HepG2 (cell line): ENCODE data around the gene TAGLN2. TPM values are rescaled to one million over a fixed set of nuclear protein-coding genes. Genes with fewer than 3 reads are reported as not detected.
A peak's percentile ranks its signal among the peaks of the same experiment; 100 is the strongest.

Experiments used
- ETV6 ChIP-seq: sonication (generic); formaldehyde crosslinking; conservative IDR thresholded peaks from 2 replicates; pipeline ENCODE4 v1.4.0; 2020; ENCODE audit warnings: missing genetic modification reagents
- FOXK1 ChIP-seq: sonication (generic); formaldehyde crosslinking; IDR thresholded peaks from 2 replicates; pipeline ENCODE4 v1.4.0; 2020; ENCODE audit warnings: low read depth, missing genetic modification reagents, borderline replicate concordance
- FOXP1 ChIP-seq, 2 experiments: fragments of 450-650 bp in 1 of 2; IDR thresholded peaks; 2 replicates each; pipeline ENCODE4 v1.6.1; 2017 to 2018; ENCODE audit warnings: antibody characterized with exemption in 1 of 2
- HMGA1 ChIP-seq: sonication (generic); formaldehyde crosslinking; conservative IDR thresholded peaks from 2 replicates; pipeline ENCODE4 v1.4.0; 2020; ENCODE audit warnings: missing genetic modification reagents
- HNRNPLL ChIP-seq: fragments of 200-400 bp; formaldehyde crosslinking; IDR thresholded peaks from 2 replicates; pipeline ENCODE4 v1.6.1; 2017; ENCODE audit warnings: mild to moderate bottlenecking, low read depth, low read length; ENCODE audit not compliant: poor library complexity, severe bottlenecking
- MED13 ChIP-seq: sonication (generic); formaldehyde crosslinking; IDR thresholded peaks from 2 replicates; pipeline ENCODE4 v1.5.0; 2020; ENCODE audit warnings: missing genetic modification reagents
- PRPF4 ChIP-seq: fragments of 200-400 bp; formaldehyde crosslinking; IDR thresholded peaks from 2 replicates; pipeline ENCODE4 v1.6.1; 2016; ENCODE audit warnings: low read length, low read depth; ENCODE audit not compliant: poor library complexity, severe bottlenecking
- RBAK ChIP-seq: sonication (generic); formaldehyde crosslinking; IDR thresholded peaks from 2 replicates; pipeline ENCODE4 v1.5.1; 2020; ENCODE audit warnings: mild to moderate bottlenecking, missing genetic modification reagents
- SKI ChIP-seq: fragments of 450-650 bp; IDR thresholded peaks from one replicate; pipeline ENCODE4 v1.6.1; 2018; ENCODE audit warnings: mild to moderate bottlenecking; ENCODE audit not compliant: partially characterized antibody
- ZFY ChIP-seq: sonication (generic); formaldehyde crosslinking; IDR thresholded peaks from 2 replicates; pipeline ENCODE4 v1.4.0; 2020; ENCODE audit warnings: missing genetic modification reagents
- ZNF143 ChIP-seq: sonication (generic); formaldehyde crosslinking; IDR thresholded peaks from 2 replicates; pipeline ENCODE4 v1.4.0; 2020; ENCODE audit warnings: missing genetic modification reagents
- ZSCAN22 ChIP-seq: sonication (generic); formaldehyde crosslinking; IDR thresholded peaks from 2 replicates; pipeline ENCODE4 v1.4.0; 2020; ENCODE audit warnings: mild to moderate bottlenecking, missing genetic modification reagents
- polyA plus RNA-seq, 8 experiments: library from polyadenylated mRNA; depleted of rRNA in 3 of 8; stranded (reverse) in 7 of 8; unstranded in 1 of 8; fragments of >200 nt; fragmentation: Illumina TruSeq in 4 of 8; extraction: Trizol in 4 of 8; gene quantifications; 2 replicates each; pipeline versions ENCODE4 v1.2.1 to v1.2.3, GENCODE V29; 2011 to 2016; ENCODE audit warnings: low read depth in 4 of 8, missing spikeins in 1 of 8, mixed read lengths in 1 of 8; ENCODE audit not compliant: insufficient read depth in 1 of 8
- total RNA-seq, 5 experiments: library from RNA; depleted of rRNA; stranded (reverse); fragments of >200 nt; fragmentation: Illumina TruSeq; extraction: Trizol; gene quantifications; 2 replicates each; pipeline ENCODE4 v1.2.3, GENCODE V29; 2016; ENCODE audit warnings: low read depth in 1 of 5
- TF ChIP-seq, protein P1 (sequence below): sonication (generic); formaldehyde crosslinking; IDR thresholded peaks from 2 replicates; pipeline ENCODE4 v1.5.0; 2020; ENCODE audit warnings: mild to moderate bottlenecking, missing genetic modification reagents
- TF ChIP-seq, protein P2 (sequence below): sonication (generic); formaldehyde crosslinking; IDR thresholded peaks from 2 replicates; pipeline ENCODE4 v1.8.1; 2023; ENCODE audit warnings: mild to moderate bottlenecking, inconsistent platforms, moderate library complexity, missing genetic modification reagents, borderline replicate concordance
- TF ChIP-seq, protein P3 (sequence below), 2 experiments: IDR thresholded peaks; 2 replicates each; pipeline ENCODE4 v1.6.1; 2011 to 2012; ENCODE audit warnings: low read length in 2 of 2, borderline replicate concordance in 1 of 2, low read depth in 1 of 2, mild to moderate bottlenecking in 1 of 2, moderate library complexity in 1 of 2
- TF ChIP-seq, protein P4 (sequence below): IDR thresholded peaks from 2 replicates; pipeline ENCODE4 v1.6.1; 2016; ENCODE audit warnings: missing compliant biosample characterization, missing genetic modification reagents, borderline replicate concordance
- TF ChIP-seq, protein P5 (sequence below): sonication (generic); formaldehyde crosslinking; conservative IDR thresholded peaks from 2 replicates; pipeline ENCODE4 v1.4.0; 2020; ENCODE audit warnings: mild to moderate bottlenecking, missing genetic modification reagents, moderate library complexity

The TAGLN2 gene
- total and polyA plus RNA-seq, 2 of the 13 experiments (the other 11 are each of a cell fraction or from before 2014, with no cell fraction given): 6.7 to 17.2 TPM

DNA sequence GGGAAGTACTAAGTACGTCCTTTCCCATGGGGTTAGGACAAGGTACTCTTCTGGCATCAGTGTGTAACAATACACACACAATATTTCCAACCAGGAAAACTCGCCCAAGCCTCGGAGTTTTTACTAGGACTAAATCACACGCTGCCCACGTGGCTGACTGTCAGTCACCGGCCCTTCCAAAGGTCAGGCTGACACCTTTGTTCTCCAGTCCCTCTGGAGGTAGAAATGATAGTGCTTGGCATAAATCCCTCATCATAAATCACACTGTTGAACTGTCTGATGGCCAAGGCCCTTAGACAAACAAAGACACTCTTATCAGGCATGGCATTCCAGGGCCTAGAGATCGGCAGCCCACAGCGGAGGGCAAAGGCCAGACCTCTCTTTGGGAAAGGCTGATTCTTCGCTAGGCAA lies 45.6 kb upstream of the TAGLN2 start (continued):
- TF ChIP-seq, protein P1, sequence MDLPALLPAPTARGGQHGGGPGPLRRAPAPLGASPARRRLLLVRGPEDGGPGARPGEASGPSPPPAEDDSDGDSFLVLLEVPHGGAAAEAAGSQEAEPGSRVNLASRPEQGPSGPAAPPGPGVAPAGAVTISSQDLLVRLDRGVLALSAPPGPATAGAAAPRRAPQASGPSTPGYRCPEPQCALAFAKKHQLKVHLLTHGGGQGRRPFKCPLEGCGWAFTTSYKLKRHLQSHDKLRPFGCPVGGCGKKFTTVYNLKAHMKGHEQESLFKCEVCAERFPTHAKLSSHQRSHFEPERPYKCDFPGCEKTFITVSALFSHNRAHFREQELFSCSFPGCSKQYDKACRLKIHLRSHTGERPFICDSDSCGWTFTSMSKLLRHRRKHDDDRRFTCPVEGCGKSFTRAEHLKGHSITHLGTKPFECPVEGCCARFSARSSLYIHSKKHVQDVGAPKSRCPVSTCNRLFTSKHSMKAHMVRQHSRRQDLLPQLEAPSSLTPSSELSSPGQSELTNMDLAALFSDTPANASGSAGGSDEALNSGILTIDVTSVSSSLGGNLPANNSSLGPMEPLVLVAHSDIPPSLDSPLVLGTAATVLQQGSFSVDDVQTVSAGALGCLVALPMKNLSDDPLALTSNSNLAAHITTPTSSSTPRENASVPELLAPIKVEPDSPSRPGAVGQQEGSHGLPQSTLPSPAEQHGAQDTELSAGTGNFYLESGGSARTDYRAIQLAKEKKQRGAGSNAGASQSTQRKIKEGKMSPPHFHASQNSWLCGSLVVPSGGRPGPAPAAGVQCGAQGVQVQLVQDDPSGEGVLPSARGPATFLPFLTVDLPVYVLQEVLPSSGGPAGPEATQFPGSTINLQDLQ (CRISPR knock-in tag): no peak
- TF ChIP-seq ZFY (CRISPR knock-in tag) (peak; percentile 44; the same call in 1 of the 2 replicates), HMGA1 (CRISPR knock-in tag) (no peak), FOXP1 (IDR thresholded peaks at IDR 0.05) (no peak), FOXP1 (CRISPR knock-in tag; IDR thresholded peaks at IDR 0.05) (peak; percentile 52; the same call in 1 of the 2 replicates), MED13 (CRISPR knock-in tag) (no peak), RBAK (CRISPR knock-in tag) (no peak), ZSCAN22 (0 out of 2 replicates have a peak, but pooled peaks have one; percentile 31), FOXK1 (CRISPR knock-in tag) (peak; percentile 35; the same call in 1 of the 2 replicates), PRPF4 (no peak), ZNF143 (no peak; the same call in 1 of the 2 replicates), SKI (peak; percentile 80), HNRNPLL (no peak), ETV6 (CRISPR knock-in tag) (no peak)
- TF ChIP-seq, protein P2, sequence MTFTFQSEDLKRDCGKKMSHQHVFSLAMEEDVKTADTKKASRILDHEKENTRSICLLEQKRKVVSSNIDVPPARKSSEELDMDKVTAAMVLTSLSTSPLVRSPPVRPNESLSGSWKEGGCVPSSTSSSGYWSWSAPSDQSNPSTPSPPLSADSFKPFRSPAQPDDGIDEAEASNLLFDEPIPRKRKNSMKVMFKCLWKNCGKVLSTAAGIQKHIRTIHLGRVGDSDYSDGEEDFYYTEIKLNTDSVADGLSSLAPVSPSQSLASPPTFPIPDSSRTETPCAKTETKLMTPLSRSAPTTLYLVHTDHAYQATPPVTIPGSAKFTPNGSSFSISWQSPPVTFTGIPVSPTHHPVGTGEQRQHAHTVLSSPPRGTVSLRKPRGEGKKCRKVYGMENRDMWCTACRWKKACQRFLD (CRISPR knock-in tag): no peak
- TF ChIP-seq, protein P3, sequence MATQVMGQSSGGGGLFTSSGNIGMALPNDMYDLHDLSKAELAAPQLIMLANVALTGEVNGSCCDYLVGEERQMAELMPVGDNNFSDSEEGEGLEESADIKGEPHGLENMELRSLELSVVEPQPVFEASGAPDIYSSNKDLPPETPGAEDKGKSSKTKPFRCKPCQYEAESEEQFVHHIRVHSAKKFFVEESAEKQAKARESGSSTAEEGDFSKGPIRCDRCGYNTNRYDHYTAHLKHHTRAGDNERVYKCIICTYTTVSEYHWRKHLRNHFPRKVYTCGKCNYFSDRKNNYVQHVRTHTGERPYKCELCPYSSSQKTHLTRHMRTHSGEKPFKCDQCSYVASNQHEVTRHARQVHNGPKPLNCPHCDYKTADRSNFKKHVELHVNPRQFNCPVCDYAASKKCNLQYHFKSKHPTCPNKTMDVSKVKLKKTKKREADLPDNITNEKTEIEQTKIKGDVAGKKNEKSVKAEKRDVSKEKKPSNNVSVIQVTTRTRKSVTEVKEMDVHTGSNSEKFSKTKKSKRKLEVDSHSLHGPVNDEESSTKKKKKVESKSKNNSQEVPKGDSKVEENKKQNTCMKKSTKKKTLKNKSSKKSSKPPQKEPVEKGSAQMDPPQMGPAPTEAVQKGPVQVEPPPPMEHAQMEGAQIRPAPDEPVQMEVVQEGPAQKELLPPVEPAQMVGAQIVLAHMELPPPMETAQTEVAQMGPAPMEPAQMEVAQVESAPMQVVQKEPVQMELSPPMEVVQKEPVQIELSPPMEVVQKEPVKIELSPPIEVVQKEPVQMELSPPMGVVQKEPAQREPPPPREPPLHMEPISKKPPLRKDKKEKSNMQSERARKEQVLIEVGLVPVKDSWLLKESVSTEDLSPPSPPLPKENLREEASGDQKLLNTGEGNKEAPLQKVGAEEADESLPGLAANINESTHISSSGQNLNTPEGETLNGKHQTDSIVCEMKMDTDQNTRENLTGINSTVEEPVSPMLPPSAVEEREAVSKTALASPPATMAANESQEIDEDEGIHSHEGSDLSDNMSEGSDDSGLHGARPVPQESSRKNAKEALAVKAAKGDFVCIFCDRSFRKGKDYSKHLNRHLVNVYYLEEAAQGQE (IDR thresholded peaks at IDR 0.05; ENCODE audit: borderline replicate concordance in 1 of 2, low read depth in 1 of 2, low read length in 2 of 2): no peak
- TF ChIP-seq, protein P4, sequence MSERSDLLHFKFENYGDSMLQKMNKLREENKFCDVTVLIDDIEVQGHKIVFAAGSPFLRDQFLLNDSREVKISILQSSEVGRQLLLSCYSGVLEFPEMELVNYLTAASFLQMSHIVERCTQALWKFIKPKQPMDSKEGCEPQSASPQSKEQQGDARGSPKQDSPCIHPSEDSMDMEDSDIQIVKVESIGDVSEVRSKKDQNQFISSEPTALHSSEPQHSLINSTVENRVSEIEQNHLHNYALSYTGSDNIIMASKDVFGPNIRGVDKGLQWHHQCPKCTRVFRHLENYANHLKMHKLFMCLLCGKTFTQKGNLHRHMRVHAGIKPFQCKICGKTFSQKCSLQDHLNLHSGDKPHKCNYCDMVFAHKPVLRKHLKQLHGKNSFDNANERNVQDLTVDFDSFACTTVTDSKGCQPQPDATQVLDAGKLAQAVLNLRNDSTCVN (CRISPR knock-in tag): no peak; the same call in 1 of the 2 replicates
- TF ChIP-seq, protein P5, sequence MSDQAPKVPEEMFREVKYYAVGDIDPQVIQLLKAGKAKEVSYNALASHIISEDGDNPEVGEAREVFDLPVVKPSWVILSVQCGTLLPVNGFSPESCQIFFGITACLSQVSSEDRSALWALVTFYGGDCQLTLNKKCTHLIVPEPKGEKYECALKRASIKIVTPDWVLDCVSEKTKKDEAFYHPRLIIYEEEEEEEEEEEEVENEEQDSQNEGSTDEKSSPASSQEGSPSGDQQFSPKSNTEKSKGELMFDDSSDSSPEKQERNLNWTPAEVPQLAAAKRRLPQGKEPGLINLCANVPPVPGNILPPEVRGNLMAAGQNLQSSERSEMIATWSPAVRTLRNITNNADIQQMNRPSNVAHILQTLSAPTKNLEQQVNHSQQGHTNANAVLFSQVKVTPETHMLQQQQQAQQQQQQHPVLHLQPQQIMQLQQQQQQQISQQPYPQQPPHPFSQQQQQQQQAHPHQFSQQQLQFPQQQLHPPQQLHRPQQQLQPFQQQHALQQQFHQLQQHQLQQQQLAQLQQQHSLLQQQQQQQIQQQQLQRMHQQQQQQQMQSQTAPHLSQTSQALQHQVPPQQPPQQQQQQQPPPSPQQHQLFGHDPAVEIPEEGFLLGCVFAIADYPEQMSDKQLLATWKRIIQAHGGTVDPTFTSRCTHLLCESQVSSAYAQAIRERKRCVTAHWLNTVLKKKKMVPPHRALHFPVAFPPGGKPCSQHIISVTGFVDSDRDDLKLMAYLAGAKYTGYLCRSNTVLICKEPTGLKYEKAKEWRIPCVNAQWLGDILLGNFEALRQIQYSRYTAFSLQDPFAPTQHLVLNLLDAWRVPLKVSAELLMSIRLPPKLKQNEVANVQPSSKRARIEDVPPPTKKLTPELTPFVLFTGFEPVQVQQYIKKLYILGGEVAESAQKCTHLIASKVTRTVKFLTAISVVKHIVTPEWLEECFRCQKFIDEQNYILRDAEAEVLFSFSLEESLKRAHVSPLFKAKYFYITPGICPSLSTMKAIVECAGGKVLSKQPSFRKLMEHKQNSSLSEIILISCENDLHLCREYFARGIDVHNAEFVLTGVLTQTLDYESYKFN (CRISPR knock-in tag): peak; percentile 80
